HEK293 (cell line): ENCODE data around the gene PCDHGA5.

Experiments
- CTCF ChIA-PET: fragments of 350-600 bp; formaldehyde crosslinking; extraction: SDS; loops from one replicate; lab custom pipeline; 2021; ENCODE audit warnings: antibody characterized with exemption; lab: Yijun Ruan, JAX
- POLR2A ChIA-PET: fragments of 300-600 bp; formaldehyde crosslinking; extraction: SDS; loops from one replicate; lab custom pipeline; 2020; ENCODE audit warnings: antibody characterized with exemption, inconsistent platforms; lab: Yijun Ruan, JAX
- H3K27ac ChIP-seq: fragments of 200-500 bp; sonication (Bioruptor generic); 2 replicates; pipeline ENCODE4 v1.5.1; 2014; ENCODE audit warnings: low read depth, low read length, control low read depth, inconsistent platforms; ENCODE audit errors: extremely low read depth
- H3K36me3 ChIP-seq, 2 experiments: fragments of 200-500 bp in 1 of 2; sonication (Bioruptor generic) in 1 of 2; 1 replicate in 1 of 2; 2 replicates in 1 of 2; pipeline ENCODE4 v1.5.1; 2014 to 2017; ENCODE audit warnings: inconsistent platforms in 2 of 2, low read length in 2 of 2; ENCODE audit not compliant: control insufficient read depth in 2 of 2, insufficient read depth in 1 of 2
- H3K4me1 ChIP-seq: fragments of 200-500 bp; sonication (Bioruptor generic); 2 replicates; pipeline ENCODE4 v1.5.1; 2014; ENCODE audit warnings: mild to moderate bottlenecking, low read length, inconsistent platforms; ENCODE audit not compliant: control insufficient read depth, insufficient read depth
- H3K4me3 ChIP-seq: 2 replicates; pipeline ENCODE4 v1.5.1; 2011; ENCODE audit warnings: low read depth, mild to moderate bottlenecking, control low read depth, low read length, moderate library complexity
- H3K9me3 ChIP-seq: fragments of 200-500 bp; sonication (Bioruptor generic); 2 replicates; pipeline ENCODE4 v1.5.1; 2014; ENCODE audit warnings: low read depth, low read length, inconsistent platforms; ENCODE audit not compliant: control insufficient read depth, insufficient read depth
- BCL6B ChIP-seq: fragments of 450-650 bp; formaldehyde crosslinking; IDR thresholded peaks from 2 replicates; pipeline ENCODE4 v1.5.1; 2017; ENCODE audit warnings: missing biosample characterization, missing genetic modification characterization
- ELK4 ChIP-seq: IDR thresholded peaks from 2 replicates; pipeline ENCODE4 v1.6.1; 2011; ENCODE audit warnings: mild to moderate bottlenecking, low read depth, low read length, borderline replicate concordance
- GLIS2 ChIP-seq: fragments of 450-650 bp; formaldehyde crosslinking; IDR thresholded peaks from 2 replicates; pipeline ENCODE4 v1.5.1; 2016; ENCODE audit warnings: missing biosample characterization, missing genetic modification characterization
- OSR2 ChIP-seq: fragments of 450-650 bp; formaldehyde crosslinking; IDR thresholded peaks from 2 replicates; pipeline ENCODE4 v1.5.1; 2016; ENCODE audit warnings: missing biosample characterization, missing genetic modification characterization
- PBX3 ChIP-seq: sonication (generic); formaldehyde crosslinking; IDR thresholded peaks from 2 replicates; pipeline ENCODE4 v1.8.1; 2022; ENCODE audit warnings: mild to moderate bottlenecking, moderate library complexity, missing genetic modification reagents
- SETDB1 ChIP-seq: IDR thresholded peaks from one replicate; pipeline ENCODE4 v1.6.1; 2017; ENCODE audit warnings: mild to moderate bottlenecking, low read length, moderate library complexity, mixed read lengths; ENCODE audit not compliant: insufficient read length
- ZBTB20 ChIP-seq: fragments of 450-650 bp; formaldehyde crosslinking; IDR thresholded peaks from 2 replicates; pipeline ENCODE4 v1.5.1; 2016; ENCODE audit warnings: missing biosample characterization, missing genetic modification characterization
- ZNF121 ChIP-seq: fragments of 450-650 bp; formaldehyde crosslinking; IDR thresholded peaks from 2 replicates; pipeline ENCODE4 v1.5.1; 2016; ENCODE audit warnings: missing biosample characterization, missing genetic modification characterization
- ZNF155 ChIP-seq: fragments of 450-650 bp; formaldehyde crosslinking; IDR thresholded peaks from 2 replicates; pipeline ENCODE4 v1.5.1; 2016; ENCODE audit warnings: missing biosample characterization, missing genetic modification characterization
- ZNF26 ChIP-seq: fragments of 450-650 bp; formaldehyde crosslinking; IDR thresholded peaks from 2 replicates; pipeline ENCODE4 v1.5.1; 2016; ENCODE audit warnings: missing biosample characterization, missing genetic modification characterization
- ZNF292 ChIP-seq: fragments of 450-650 bp; formaldehyde crosslinking; IDR thresholded peaks from 2 replicates; pipeline ENCODE4 v1.5.1; 2016; ENCODE audit warnings: low read depth, missing biosample characterization, missing genetic modification characterization, borderline replicate concordance
- ZNF529 ChIP-seq: fragments of 450-650 bp; formaldehyde crosslinking; IDR thresholded peaks from 2 replicates; pipeline ENCODE4 v1.5.1; 2017; ENCODE audit warnings: missing genetic modification characterization, missing biosample characterization; ENCODE audit not compliant: insufficient replicate concordance
- ZNF585B ChIP-seq: fragments of 450-650 bp; formaldehyde crosslinking; IDR thresholded peaks from 2 replicates; pipeline ENCODE4 v1.5.1; 2016; ENCODE audit warnings: missing biosample characterization, missing genetic modification characterization
- ZNF621 ChIP-seq: fragments of 450-650 bp; formaldehyde crosslinking; IDR thresholded peaks from 2 replicates; pipeline ENCODE4 v1.5.1; 2017; ENCODE audit warnings: missing biosample characterization, missing genetic modification characterization
- ZNF830 ChIP-seq: fragments of 450-650 bp; IDR thresholded peaks from 2 replicates; pipeline ENCODE4 v1.5.0; 2018; ENCODE audit warnings: missing biosample characterization, missing genetic modification characterization, low read depth, mild to moderate bottlenecking, moderate library complexity
- TF ChIP-seq, protein P1 (sequence below): fragments of 450-650 bp; formaldehyde crosslinking; IDR thresholded peaks from 2 replicates; pipeline ENCODE4 v1.5.1; 2017; ENCODE audit warnings: missing biosample characterization, missing genetic modification characterization

PCDHGA5 gene

GRCh38 chr5:141366016-141366896 is 2.3 kb downstream of the PCDHGA5 start (continued):
- TF ChIP-seq, protein P1, sequence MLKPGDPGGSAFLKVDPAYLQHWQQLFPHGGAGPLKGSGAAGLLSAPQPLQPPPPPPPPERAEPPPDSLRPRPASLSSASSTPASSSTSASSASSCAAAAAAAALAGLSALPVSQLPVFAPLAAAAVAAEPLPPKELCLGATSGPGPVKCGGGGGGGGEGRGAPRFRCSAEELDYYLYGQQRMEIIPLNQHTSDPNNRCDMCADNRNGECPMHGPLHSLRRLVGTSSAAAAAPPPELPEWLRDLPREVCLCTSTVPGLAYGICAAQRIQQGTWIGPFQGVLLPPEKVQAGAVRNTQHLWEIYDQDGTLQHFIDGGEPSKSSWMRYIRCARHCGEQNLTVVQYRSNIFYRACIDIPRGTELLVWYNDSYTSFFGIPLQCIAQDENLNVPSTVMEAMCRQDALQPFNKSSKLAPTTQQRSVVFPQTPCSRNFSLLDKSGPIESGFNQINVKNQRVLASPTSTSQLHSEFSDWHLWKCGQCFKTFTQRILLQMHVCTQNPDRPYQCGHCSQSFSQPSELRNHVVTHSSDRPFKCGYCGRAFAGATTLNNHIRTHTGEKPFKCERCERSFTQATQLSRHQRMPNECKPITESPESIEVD (tag by site-specific recombination) = no peak
- TF ChIP-seq BCL6B (no peak), GLIS2 (tag by site-specific recombination) (no peak), ZBTB20 (tag by site-specific recombination) (no peak)

- H3K9me3 ChIP-seq = no peaks in the 10 kb centered on the region; the same call in 1 of the 2 replicates
- no peak within 1 kb of the TSS for H3K4me3 ChIP-seq
- no peaks in the 10 kb centered on the region for H3K4me1 ChIP-seq
- ChIA-PET CTCF (interaction anchor here (0.6 to 3.3 kb wide), 28 partner anchors 10 to 222 kb away, joined by 3 to 22 read pairs (median 4); partner anchors contain the start of genes PCDHB10, PCDHGA1, PCDHGA11 and PCDHGA12), POLR2A (no interaction called here)
- no peak for TF ChIP-seq ZNF830 (tag by site-specific recombination)
- no peak for TF ChIP-seq PBX3 (CRISPR knock-in tag)
- no peak for TF ChIP-seq ZNF26 (tag by site-specific recombination)
- no peak for TF ChIP-seq ZNF585B (tag by site-specific recombination)
- no peaks in the 10 kb centered on the region for H3K36me3 ChIP-seq
- H3K27ac ChIP-seq = no peak within 1 kb of the TSS
Observed at GRCh38 chr5:141369994-141370848, 6.3 kb downstream of the PCDHGA5 start, which contains the start of gene PCDHGB3. Gene PCDHGB3 (plus strand): TSS chr5:141370242. CDS start chr5:141370395, 153 bp downstream.

DNA sequence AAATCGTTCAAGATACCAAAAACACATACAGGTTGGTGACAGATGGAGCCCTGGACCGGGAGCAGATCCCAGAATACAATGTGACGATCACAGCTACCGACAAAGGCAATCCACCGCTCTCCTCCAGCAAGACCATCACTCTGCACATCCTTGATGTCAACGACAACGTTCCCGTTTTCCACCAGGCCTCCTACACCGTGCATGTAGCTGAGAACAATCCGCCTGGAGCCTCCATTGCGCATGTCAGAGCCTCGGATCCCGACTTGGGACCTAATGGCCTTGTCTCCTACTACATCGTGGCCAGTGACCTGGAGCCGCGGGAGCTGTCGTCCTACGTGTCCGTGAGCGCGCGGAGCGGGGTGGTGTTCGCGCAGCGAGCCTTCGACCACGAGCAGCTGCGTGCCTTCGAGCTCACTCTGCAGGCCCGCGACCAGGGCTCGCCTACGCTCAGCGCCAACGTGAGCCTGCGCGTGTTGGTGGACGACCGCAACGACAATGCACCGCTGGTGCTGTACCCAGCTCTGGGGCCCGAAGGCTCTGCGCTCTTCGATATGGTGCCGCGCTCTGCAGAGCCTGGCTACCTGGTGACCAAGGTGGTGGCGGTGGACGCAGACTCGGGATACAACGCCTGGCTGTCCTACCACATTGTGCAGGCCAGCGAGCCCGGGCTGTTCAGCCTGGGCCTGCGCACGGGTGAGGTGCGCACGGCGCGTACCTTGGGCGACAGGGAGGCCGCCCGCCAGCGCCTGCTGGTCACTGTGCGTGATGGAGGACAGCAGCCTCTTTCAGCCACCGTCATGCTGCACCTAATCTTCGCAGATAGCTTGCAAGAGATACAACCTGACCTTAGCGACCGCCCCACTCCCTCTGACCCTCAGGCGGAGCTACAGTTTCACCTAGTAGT is 7.9 kb downstream of the PCDHGA5 start:
- Histone ChIP-seq H3K9me3 (no peaks in the 10 kb centered on the region; the same call in 1 of the 2 replicates), H3K27ac (no peak overlapping the region), H3K4me3 (no peak overlapping the region), H3K4me1 (no peaks in the 10 kb centered on the region), H3K36me3 (no peaks in the 10 kb centered on the region)
- TF ChIP-seq ZNF292 (tag by site-specific recombination) (no peak), OSR2 (tag by site-specific recombination) (no peak), ZNF621 (tag by site-specific recombination) (no peak), ZNF155 (tag by site-specific recombination) (no peak), ZNF529 (tag by site-specific recombination) (no peak), ZNF121 (tag by site-specific recombination) (no peak), ELK4 (no peak), SETDB1 (no peak), ZNF585B (tag by site-specific recombination) (no peak)
- POLR2A ChIA-PET = no interaction called here
- CTCF ChIA-PET = interaction anchor here (0.9 to 3.3 kb wide), 8 partner anchors 16 to 194 kb away, joined by 3 to 22 read pairs (median 6); partner anchors contain the start of genes PCDHGA2, PCDHGA4, PCDHGB1 and PCDHGB5
